ENCODE data around the gene DNHD1. TPM values are rescaled to one million over a fixed set of nuclear protein-coding genes. Genes with fewer than 3 reads are reported as not detected.
A peak's percentile ranks its signal among the peaks of the same experiment; 100 is the strongest.

DNHD1 gene
- total RNA-seq, 1 donor from 2014 or later: 1.3 TPM

GRCh38 chr11:6531267-6531752, 34.2 kb downstream of the DNHD1 start:
- peak; percentile 35 to 58 for DNase-seq (ENCODE audit: low read depth in 2 of 2)

- no peak for DNase-seq (ENCODE audit: low read depth in 2 of 2)
These were observed 41.4 kb downstream of the DNHD1 start for GRCh38 chr11:6538456-6538855.

- DNase-seq (ENCODE audit: low read depth in 2 of 2): no peak
These were observed 41.9 kb downstream of the DNHD1 start for GRCh38 chr11:6538945-6539344.

GRCh38 chr11:6539748-6540268, 42.7 kb downstream of the DNHD1 start:
- no peak for DNase-seq (ENCODE audit: low read depth in 2 of 2)

GRCh38 chr11:6541356-6541755, 44.3 kb downstream of the DNHD1 start:
- DNase-seq (ENCODE audit: low read depth in 2 of 2): no peak

- DNase-seq (ENCODE audit: low read depth in 2 of 2): no peak
These were observed 45.6 kb downstream of the DNHD1 start for GRCh38 chr11:6542727-6543126.

- no peak for DNase-seq (ENCODE audit: low read depth in 2 of 2)
These were observed 48.1 kb downstream of the DNHD1 start for GRCh38 chr11:6544921-6545850.

GRCh38 chr11:6545917-6546605, 49.0 kb downstream of the DNHD1 start:
- no peak for DNase-seq (ENCODE audit: low read depth in 2 of 2)

GRCh38 chr11:6546735-6547134, 49.7 kb downstream of the DNHD1 start:
- no peak for DNase-seq (ENCODE audit: low read depth in 2 of 2)

GRCh38 chr11:6547177-6547576, 50.1 kb downstream of the DNHD1 start:
- DNase-seq (ENCODE audit: low read depth in 2 of 2): no peak

GRCh38 chr11:6548121-6548520, 51.0 kb downstream of the DNHD1 start:
- no peak for DNase-seq (ENCODE audit: low read depth in 2 of 2)

- DNase-seq (ENCODE audit: low read depth in 2 of 2): no peak
These were observed 51.6 kb downstream of the DNHD1 start for GRCh38 chr11:6548641-6549040.

- no peak for DNase-seq (ENCODE audit: low read depth in 2 of 2)
These were observed 56.6 kb downstream of the DNHD1 start for GRCh38 chr11:6553634-6554033.

- DNase-seq (ENCODE audit: low read depth in 2 of 2): no peak
These were observed 58.0 kb downstream of the DNHD1 start for GRCh38 chr11:6554828-6555706.

GRCh38 chr11:6556139-6556949, 59.3 kb downstream of the DNHD1 start:
- DNase-seq (ENCODE audit: low read depth in 2 of 2): no peak

- DNase-seq (ENCODE audit: low read depth in 2 of 2): no peak
These were observed 60.0 kb downstream of the DNHD1 start for GRCh38 chr11:6557063-6557462.

- DNase-seq (ENCODE audit: low read depth in 2 of 2): no peak
These were observed 60.9 kb downstream of the DNHD1 start for GRCh38 chr11:6557761-6558674.

- DNase-seq (ENCODE audit: low read depth in 2 of 2): no peak
These were observed 62.3 kb downstream of the DNHD1 start for GRCh38 chr11:6559369-6559768.

- no peak for DNase-seq (ENCODE audit: low read depth in 2 of 2)
These were observed 64.2 kb downstream of the DNHD1 start for GRCh38 chr11:6561288-6561687.
